Activated CD4-positive, CD25-positive, alpha-beta regulatory T cell treated with anti-CD3 and anti-CD28 coated beads, Interleukin-2, amount 50 U/mL, for 72 hours (primary cell): ENCODE measurements around the gene AOC3.
"Not testable (repeated sequence)": the region's sequence is repeated elsewhere in the genome, so short reads cannot be mapped to it uniquely, and the experiment has no call there.

Experiments
- DNase-seq: peaks from one replicate; pipeline ENCODE4 v3.0.0; 2021

The AOC3 gene

DNA sequence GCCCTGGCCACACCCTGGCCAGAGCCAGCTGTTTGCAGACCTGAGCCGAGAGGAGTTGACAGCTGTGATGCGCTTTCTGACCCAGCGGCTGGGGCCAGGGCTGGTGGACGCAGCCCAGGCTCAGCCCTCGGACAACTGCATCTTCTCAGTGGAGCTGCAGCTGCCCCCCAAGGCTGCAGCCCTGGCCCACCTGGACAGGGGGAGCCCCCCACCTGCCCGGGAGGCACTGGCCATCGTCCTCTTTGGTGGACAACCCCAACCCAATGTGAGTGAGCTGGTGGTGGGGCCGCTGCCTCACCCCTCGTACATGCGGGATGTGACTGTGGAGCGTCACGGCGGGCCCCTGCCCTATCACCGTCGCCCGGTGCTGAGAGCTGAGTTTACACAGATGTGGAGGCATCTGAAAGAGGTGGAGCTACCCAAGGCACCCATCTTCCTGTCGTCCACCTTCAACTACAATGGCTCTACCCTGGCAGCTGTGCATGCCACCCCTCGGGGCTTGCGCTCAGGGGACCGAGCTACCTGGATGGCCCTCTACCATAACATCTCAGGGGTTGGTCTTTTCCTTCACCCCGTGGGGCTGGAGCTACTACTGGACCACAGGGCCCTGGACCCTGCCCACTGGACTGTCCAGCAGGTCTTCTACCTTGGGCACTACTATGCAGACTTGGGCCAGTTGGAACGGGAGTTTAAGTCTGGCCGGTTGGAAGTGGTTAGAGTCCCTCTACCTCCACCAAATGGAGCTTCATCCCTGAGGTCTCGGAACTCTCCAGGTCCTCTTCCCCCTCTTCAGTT lies 6.0 kb upstream of the AOC3 start:
- no peak for DNase-seq

DNA sequence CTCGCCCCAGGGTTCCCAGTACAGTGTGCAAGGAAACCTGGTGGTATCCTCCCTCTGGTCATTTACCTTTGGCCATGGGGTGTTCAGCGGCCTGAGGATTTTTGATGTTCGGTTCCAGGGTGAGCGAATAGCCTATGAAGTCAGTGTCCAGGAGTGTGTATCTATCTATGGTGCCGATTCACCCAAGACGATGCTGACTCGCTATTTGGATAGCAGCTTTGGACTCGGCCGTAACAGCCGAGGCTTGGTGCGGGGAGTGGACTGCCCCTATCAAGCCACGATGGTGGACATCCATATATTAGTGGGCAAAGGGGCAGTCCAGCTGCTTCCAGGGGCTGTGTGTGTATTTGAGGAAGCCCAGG lies 5.5 kb upstream of the AOC3 start:
- no peak for DNase-seq

DNA sequence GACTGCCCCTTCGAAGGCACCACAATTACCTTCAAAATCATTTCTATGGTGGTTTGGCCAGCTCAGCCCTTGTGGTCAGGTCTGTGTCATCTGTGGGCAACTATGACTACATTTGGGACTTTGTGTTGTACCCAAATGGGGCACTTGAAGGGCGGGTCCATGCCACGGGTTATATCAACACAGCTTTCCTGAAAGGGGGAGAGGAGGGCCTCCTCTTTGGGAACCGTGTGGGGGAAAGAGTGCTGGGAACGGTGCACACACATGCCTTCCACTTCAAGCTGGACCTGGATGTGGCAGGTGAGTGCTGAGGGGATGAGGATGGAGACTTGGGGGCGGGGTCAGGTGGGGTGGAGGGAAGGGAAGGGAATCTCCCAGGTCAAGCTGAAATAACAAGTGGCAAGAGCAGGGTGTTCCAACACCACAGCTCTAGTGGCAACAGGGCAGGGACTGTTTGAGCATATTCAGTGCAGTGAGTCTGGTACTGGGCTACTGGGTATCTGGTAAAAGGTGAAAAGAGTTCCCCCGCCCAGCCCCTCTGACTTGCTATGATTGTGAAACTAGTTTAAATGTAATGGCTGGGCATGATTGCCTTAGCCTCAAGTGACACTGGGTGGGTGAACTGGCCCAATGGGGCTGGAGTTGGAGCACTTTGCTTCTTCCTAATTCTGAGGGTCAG lies 4.9 kb upstream of the AOC3 start:
- DNase-seq: peak; percentile 69

DNA sequence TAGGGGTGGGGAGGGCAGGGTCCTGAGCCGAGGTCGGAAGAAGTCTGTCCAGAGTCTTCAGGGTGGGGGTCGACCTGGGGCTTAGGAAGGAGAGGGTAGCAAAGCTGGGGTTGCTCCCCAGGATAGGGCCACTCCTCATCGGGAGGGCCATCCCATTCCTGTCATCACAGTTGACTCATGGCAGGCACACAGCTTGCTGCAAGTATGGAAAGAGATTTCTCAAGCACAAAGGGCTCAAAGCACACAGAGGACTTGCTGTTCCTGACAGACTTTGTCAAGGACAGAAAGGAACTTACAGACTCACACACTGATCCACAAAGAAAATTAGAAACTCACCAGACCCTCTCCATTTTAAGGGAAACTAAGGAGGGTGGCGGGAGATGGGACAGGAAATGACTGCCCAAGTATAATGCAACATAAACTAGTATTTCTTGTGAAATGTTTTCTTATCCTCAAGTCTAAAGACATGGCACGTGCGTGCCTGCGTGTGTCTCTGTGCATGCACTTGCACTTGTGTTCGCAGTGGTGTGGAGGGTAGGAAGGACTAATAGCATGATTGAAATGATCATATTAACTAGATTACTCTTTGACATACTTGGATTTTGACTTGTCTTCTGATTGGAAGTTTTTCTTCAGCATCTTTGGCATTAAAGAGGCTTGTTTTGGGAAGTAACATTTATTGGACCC lies 4.3 kb upstream of the AOC3 start:
- no peak for DNase-seq

DNA sequence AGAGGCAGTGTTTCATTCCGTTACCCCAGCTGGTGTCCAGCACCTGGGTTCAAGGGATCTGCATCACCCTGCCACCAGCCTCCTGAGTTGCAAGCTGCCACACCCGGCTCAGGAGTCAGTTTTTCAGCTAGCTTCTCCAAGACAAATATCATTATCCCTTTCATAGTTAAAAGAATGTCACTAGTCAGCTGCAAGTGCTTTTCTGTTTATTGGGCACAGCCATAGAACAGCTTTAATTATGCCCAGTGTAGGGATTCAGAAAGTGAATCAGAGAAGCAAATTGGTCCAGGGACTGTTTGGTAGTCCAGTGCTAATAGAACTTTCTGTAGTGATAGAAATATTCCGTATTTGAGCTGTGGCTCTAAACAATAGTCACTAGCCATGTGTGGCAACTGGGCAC lies 2.9 kb upstream of the AOC3 start:
- no peak for DNase-seq

DNA sequence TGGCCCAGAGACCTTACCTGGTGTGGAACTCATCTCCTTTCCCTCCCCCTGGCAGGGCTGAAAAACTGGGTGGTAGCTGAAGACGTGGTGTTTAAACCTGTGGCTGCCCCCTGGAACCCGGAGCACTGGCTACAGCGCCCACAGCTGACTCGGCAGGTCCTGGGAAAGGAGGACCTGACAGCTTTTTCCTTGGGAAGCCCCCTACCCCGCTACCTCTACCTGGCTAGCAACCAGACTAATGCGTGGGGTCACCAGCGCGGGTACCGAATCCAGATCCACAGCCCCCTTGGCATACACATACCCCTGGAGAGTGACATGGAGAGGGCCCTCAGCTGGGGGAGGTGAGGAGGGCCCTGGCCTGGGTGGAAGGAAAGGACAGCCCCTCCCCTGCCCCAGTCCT lies 2.0 kb upstream of the AOC3 start:
- DNase-seq: no peak

DNA sequence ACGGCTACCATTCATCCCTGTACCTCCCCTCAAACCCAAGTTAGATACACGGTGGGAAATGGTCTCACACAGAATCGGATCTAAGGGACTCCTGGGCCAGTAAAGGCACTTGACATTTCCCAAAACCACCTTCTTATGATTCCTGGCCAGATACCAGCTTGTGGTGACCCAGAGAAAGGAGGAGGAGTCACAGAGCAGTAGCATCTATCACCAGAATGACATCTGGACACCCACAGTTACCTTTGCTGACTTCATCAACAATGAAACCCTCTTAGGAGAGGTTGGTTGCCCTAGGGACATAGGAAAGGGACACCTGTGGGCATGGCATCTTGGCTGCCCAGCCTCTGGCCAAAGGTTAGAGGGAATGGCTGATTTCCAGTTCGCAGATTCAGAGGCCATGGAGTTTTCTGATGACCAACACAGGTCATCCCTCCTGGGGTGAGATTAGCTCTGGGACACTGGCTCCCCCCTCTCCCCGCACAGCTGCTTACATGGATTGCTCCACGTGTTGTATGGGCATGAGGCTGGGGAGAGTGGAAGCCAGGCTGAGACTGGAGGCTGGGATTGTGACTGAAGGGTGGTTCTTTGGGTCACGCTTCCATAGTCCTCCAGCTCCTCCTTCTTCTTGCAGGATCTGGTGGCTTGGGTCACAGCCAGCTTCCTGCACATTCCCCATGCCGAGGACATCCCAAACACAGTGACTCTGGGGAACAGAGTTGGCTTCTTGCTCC lies 1.4 kb upstream of the AOC3 start:
- no peak for DNase-seq

DNA sequence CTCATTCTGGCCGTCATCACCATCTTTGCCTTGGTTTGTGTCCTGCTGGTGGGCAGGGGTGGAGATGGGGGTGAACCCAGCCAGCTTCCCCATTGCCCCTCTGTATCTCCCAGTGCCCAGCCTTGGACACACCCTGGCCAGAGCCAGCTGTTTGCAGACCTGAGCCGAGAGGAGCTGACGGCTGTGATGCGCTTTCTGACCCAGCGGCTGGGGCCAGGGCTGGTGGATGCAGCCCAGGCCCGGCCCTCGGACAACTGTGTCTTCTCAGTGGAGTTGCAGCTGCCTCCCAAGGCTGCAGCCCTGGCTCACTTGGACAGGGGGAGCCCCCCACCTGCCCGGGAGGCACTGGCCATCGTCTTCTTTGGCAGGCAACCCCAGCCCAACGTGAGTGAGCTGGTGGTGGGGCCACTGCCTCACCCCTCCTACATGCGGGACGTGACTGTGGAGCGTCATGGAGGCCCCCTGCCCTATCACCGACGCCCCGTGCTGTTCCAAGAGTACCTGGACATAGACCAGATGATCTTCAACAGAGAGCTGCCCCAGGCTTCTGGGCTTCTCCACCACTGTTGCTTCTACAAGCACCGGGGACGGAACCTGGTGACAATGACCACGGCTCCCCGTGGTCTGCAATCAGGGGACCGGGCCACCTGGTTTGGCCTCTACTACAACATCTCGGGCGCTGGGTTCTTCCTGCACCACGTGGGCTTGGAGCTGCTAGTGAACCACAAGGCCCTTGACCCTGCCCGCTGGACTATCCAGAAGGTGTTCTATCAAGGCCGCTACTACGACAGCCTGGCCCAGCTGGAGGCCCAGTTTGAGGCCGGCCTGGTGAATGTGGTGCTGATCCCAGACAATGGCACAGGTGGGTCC lies 607 bp downstream of the AOC3 start:
- not testable (repeated sequence) for DNase-seq

DNA sequence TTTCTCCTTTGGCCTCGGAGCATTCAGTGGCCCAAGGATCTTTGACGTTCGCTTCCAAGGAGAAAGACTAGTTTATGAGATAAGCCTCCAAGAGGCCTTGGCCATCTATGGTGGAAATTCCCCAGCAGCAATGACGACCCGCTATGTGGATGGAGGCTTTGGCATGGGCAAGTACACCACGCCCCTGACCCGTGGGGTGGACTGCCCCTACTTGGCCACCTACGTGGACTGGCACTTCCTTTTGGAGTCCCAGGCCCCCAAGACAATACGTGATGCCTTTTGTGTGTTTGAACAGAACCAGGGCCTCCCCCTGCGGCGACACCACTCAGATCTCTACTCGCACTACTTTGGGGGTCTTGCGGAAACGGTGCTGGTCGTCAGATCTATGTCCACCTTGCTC lies 1.4 kb downstream of the AOC3 start:
- no peak for DNase-seq

DNA sequence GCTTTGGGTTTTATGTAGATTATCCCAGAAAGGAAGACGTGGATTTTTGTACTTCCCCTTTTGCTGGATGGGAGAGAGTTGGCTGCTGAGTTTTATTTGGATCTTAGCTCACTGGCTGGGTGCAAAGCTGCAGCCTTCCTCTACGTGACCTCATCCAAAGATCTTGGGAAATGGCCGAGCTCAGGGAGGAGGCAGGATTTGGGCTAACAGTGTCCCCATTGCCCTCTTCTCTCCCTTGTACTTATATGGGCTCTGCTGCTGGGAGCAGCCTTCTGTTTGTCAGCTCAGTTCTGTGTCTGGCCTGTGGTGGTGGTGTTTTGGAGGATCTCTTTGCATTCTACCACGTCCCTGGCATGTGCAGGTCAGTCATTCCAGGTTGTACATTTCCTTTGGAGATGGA lies 2.0 kb downstream of the AOC3 start:
- no peak for DNase-seq

DNA sequence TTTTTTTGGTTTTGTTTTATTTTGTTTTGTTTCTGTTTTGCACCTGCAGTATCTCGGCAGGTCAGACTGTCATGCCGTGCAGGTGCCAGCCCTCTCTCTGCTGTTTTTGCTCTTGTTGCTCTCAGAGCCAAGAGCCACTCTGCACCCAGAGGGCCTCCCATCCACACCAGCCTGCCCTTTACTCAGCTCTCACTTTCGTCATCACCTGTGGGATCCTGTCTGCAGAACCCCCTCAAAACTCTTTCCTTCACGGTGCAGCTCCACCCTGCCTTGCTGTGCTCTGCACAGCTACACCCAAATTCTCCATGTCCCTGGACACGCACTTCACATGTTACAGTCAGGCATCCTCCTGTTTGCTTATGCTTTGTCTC lies 2.6 kb downstream of the AOC3 start:
- no peak for DNase-seq

DNA sequence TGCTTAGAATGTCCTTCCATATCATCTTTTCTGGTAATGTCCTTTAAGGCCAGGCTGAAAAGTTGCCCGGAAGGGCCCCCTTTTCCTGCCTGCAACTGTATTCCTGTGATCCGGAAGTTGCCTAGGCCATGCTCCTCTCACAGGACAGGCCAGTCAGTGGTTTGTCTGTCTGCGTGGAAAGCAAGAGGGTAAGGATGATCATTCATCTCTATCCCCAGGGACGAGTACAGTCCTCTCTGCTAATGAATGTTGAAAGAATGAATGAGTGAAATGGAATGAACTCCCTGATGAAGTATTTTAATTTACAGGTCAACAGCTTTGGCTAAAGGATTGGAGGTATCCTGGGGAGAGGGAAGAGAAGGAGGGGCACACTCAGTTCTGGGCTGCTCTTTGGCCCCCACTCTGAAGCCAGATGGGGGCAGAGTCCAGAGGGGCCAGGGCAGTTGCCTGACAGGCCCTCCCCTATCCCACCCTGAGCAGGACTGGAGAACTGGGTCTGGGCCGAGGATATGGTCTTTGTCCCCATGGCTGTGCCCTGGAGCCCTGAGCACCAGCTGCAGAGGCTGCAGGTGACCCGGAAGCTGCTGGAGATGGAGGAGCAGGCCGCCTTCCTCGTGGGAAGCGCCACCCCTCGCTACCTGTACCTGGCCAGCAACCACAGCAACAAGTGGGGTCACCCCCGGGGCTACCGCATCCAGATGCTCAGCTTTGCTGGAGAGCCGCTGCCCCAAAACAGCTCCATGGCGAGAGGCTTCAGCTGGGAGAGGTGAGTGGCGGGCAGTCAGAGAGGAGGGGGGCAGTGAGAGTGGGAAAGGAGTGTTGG lies 3.2 kb downstream of the AOC3 start:
- no peak for DNase-seq

DNA sequence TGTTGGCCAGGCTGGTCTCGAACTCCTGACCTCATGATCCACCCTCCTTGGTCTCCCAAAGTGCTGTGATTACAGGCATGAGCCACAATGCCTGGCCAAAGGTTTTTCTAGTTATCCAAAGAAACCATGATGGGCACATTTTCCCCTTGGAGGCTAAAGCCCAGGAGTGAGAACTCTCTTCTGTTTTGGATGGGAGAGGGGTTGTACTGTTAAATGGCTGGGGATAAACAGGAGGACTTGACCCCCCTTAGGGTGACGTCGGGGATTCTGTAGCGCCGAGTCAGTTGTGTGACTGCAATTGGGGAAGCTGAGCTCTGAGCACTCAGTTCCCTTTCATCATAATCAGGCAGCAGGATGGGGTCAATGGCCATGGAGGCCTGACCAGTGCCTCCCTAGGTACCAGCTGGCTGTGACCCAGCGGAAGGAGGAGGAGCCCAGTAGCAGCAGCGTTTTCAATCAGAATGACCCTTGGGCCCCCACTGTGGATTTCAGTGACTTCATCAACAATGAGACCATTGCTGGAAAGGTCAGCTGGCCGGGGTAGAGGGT lies 4.1 kb downstream of the AOC3 start:
- no peak for DNase-seq

DNA sequence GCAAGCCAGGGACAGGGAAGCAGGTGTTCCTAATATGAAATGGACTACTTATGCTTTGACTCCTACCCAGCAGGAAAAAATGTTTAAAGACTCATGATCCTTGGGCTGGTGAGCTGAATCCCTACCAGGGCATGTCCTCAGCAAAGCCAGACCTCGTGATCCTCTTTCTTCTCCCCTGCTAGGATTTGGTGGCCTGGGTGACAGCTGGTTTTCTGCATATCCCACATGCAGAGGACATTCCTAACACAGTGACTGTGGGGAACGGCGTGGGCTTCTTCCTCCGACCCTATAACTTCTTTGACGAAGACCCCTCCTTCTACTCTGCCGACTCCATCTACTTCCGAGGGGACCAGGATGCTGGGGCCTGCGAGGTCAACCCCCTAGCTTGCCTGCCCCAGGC lies 5.1 kb downstream of the AOC3 start:
- not testable (repeated sequence) for DNase-seq

DNA sequence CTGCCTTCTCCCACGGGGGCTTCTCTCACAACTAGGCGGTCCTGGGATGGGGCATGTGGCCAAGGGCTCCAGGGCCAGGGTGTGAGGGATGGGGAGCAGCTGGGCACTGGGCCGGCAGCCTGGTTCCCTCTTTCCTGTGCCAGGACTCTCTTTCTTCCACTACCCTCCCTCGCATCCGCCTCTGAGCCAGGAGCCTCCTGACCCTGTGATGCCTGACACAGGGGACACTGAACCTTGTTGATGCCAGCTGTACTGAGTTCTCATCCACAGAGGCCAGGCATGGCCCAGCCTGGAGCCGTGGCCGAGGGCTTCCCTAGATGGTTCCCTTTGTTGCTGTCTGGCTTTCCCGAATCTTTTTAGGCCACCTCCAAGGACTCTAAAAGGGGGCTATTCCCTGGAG lies 5.5 kb downstream of the AOC3 start:
- not testable (repeated sequence) for DNase-seq

DNA sequence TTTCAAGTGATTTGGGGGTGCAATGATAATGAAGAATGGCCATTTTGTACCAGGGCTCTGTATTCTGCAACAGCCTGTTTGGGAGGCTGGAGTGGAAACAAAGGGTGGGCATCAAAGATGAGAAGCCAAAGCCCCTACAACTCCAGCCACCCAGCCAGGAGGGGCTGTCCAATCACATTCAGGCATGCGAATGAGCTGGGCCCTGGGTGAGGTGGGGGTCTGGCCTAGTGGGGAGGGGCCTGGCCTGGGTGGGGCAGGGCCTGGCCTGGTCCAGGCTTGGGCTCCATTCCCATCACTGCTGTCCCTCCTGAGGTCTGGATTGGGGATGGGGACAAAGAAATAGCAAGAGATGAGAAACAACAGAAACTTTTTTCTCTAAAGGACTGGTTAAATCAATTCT lies 6.4 kb downstream of the AOC3 start:
- no peak for DNase-seq

DNA sequence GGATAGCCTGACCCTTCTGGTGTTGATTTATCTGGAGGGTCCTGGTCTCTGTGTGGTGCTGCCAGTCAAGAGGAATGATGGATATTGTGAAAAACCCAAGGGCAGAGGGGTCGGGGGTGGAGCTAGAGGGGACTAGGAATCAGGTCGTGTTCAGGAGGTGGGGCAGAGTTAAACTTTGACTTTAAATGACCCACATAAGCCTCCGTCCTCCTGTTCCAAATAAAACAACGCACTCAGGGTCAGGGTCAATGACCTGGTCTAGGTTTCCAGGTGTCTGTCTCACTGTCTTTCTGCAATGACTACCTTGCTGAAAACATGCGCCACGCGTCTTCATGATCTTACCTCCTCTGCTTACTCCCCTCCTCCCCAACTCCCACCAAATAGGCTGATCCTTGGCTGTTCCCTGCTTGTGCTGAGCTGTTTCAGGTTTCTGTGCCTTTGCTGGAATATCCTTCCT lies 14.7 kb downstream of the AOC3 start:
- no peak for DNase-seq

DNA sequence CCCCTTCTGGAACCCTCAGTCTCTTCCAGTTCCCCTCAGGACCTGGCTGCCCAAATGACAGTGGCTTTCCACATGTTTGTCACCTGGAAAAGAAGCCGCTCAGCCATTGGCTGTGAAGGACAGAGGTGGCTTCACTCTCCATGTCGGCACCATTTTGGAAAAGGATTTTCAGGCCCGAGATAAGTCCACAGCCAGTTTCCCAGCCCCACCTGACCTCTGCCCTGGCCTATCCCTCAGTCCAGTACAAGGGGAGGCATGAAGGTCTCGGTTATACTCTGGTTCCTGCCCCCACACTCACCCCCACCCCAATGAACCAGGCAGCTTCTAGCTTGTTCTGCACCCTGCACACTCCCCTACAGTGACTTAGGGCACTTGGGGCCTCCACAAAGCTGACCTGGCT lies 15.2 kb downstream of the AOC3 start:
- DNase-seq: no peak

DNA sequence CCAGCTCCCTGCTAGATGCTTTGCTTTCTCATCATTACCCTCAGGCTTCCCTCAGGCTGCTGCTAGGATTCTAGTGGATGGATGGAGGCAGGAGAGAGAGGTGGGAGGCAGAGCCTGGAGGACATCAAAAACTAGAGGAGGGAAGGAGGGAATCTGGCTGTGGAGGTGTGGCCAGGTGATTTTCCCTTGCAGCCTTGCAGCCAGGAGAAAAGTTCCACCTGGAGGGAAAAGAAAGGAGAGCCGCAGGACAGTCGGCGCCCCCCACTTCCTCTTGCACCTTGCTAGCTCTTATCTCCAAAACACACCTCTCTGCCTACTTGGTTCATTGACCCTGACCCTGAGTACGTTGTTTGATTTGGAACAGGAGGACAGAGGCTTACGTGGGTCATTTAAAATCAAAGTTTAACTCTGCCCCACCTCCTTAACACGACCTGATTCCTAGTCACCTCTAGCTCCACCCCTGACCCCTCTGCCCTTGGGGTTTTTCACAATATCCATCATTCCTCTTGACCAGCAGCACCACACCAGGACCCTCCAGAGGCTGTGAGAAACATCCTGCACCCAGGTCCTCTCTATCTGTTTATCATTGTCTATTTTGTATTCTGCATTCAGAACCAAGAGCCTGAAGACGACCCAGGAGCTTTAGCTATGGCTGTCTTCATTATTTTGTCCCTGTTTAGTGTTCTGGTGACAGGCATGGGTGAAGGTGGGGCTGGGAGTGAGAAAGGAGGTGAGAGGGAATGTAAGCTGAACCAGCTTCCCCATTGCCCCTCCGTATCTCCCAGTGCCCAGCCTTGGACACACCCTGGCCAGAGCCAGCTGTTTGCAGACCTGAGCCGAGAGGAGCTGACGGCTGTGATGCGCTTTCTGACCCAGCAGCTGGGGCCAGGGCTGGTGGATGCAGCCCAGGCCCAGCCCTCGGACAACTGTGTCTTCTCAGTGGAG lies 15.9 kb downstream of the AOC3 start:
- DNase-seq: no peak

DNA sequence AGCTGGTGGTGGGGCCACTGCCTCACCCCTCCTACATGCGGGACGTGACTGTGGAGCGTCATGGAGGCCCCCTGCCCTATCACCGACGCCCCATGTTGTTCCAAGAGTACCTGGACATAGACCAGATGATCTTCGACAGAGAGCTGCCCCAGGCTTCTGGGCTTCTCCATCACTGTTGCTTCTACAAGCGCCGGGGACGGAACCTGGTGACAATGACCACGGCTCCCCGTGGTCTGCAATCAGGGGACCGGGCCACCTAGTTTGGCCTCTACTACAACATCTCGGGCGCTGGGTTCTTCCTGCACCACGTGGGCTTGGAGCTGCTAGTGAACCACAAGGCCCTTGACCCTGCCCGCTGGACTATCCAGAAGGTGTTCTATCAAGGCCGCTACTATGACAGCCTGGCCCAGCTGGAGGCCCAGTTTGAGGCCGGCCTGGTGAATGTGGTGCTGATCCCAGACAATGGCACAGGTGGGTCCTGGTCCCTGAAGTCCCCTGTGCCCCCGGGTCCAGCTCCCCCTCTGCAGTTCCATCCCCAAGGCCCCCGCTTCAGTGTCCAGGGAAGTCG lies 16.8 kb downstream of the AOC3 start:
- DNase-seq: not testable (repeated sequence)
